Muscle of leg (tissue), 11 donors: ENCODE results near the gene SLC50A1. TPM values are rescaled to one million over a fixed set of nuclear protein-coding genes. Genes with fewer than 3 reads are reported as not detected.
A peak's percentile ranks its signal among the peaks of the same experiment; 100 is the strongest.

Experiments used
- DNase-seq: peaks from one replicate; pipeline ENCODE4 v3.0.0; 2013
- H3K27ac ChIP-seq: one replicate; pipeline ENCODE4 v1.5.1; 2013; ENCODE audit warnings: mild to moderate bottlenecking, low read length, control low read depth
- H3K27me3 ChIP-seq: one replicate; pipeline ENCODE4 v1.6.1; 2013; ENCODE audit warnings: low read length; ENCODE audit not compliant: control insufficient read depth, insufficient read depth
- H3K36me3 ChIP-seq: one replicate; pipeline ENCODE4 v1.6.1; 2013; ENCODE audit warnings: low read length; ENCODE audit not compliant: control insufficient read depth, insufficient read depth
- H3K4me1 ChIP-seq: one replicate; pipeline ENCODE4 v1.6.1; 2013; ENCODE audit warnings: low read length; ENCODE audit not compliant: control insufficient read depth, insufficient read depth
- H3K4me3 ChIP-seq: one replicate; pipeline ENCODE4 v1.5.1; 2013; ENCODE audit warnings: low read length, control low read depth
- H3K9me3 ChIP-seq: replicated peaks from 2 replicates; pipeline ENCODE4 v1.6.1; 2013; ENCODE audit warnings: low read depth, low read length; ENCODE audit not compliant: control insufficient read depth
- WGBS: methylation state at CpG from one replicate; pipeline ENCODE4 v1.1.5; 2013; ENCODE audit warnings: missing lambda C conversion rate; ENCODE audit not compliant: insufficient coverage; 5-methylcytosine and 5-hydroxymethylcytosine counted together
- polyA plus RNA-seq, 8 donors: library from polyadenylated mRNA; unstranded; fragments of 120-200 nt; gene quantifications; one replicate each; pipeline versions ENCODE4 v1.2.1 to v1.2.3, GENCODE V29; 2013; ENCODE audit warnings: inconsistent platforms in 1 of 8, low replicate concordance in 1 of 8; ENCODE audit not compliant: insufficient read length in 8 of 8, insufficient read depth in 1 of 8
- total RNA-seq: library from RNA; stranded (reverse); fragments of 120-200 nt; gene quantifications from one replicate; pipeline ENCODE4 v1.2.4, GENCODE V29; 2013

The SLC50A1 gene
- total and polyA plus RNA-seq, 9 donors = 18.6 to 26.2 (median 21.2) TPM

- DNase-seq = no peak
- Histone ChIP-seq H3K27ac (no peak overlapping the region), H3K27me3 (peaks cover 6% of the 10 kb centered on the region), H3K36me3 (no peaks in the 10 kb centered on the region), H3K9me3 (no peaks in the 10 kb centered on the region), H3K4me1 (peaks cover under 1% of the 10 kb centered on the region), H3K4me3 (no peak overlapping the region)
- WGBS = 74% methylated on average over 4 of the region's 7 CpGs
Observed at GRCh38 chr1:155099331-155099730, 36.3 kb upstream of the SLC50A1 start.

GRCh38 chr1:155103325-155103724 lies 32.3 kb upstream of the SLC50A1 start:
- no peak for DNase-seq
- no peak overlapping the region for H3K4me3 ChIP-seq
- WGBS = 93% methylated on average over 2 of the region's 9 CpGs
- H3K9me3 ChIP-seq = no peaks in the 10 kb centered on the region
- H3K27ac ChIP-seq = no peak overlapping the region
- H3K36me3 ChIP-seq = no peaks in the 10 kb centered on the region
- H3K4me1 ChIP-seq = no peaks in the 10 kb centered on the region
- H3K27me3 ChIP-seq = peaks cover 3% of the 10 kb centered on the region

- Histone ChIP-seq H3K27ac (no peak overlapping the region), H3K4me3 (no peak overlapping the region), H3K27me3 (peaks cover 5% of the 10 kb centered on the region), H3K9me3 (no peaks in the 10 kb centered on the region), H3K36me3 (no peaks in the 10 kb centered on the region), H3K4me1 (no peaks in the 10 kb centered on the region)
- DNase-seq = peak; percentile 25
- WGBS = 87% methylated on average over 5 of the region's 7 CpGs
Observed at GRCh38 chr1:155104605-155105534, 30.8 kb upstream of the SLC50A1 start.

GRCh38 chr1:155105604-155106011 lies 30.0 kb upstream of the SLC50A1 start:
- no peak overlapping the region for H3K27ac ChIP-seq
- DNase-seq = peak; percentile 63
- H3K4me3 ChIP-seq = no peak overlapping the region
- peaks cover 5% of the 10 kb centered on the region for H3K27me3 ChIP-seq
- H3K4me1 ChIP-seq = no peaks in the 10 kb centered on the region
- H3K9me3 ChIP-seq = no peaks in the 10 kb centered on the region
- H3K36me3 ChIP-seq = no peaks in the 10 kb centered on the region
- WGBS = 41% methylated on average over 7 of the region's 7 CpGs

GRCh38 chr1:155106862-155107261 lies 28.8 kb upstream of the SLC50A1 start:
- Histone ChIP-seq H3K36me3 (no peaks in the 10 kb centered on the region), H3K27me3 (peaks cover 6% of the 10 kb centered on the region), H3K4me1 (no peaks in the 10 kb centered on the region), H3K9me3 (no peaks in the 10 kb centered on the region), H3K4me3 (no peak overlapping the region), H3K27ac (no peak overlapping the region)
- 33% methylated on average over 2 of the region's 6 CpGs for WGBS
- DNase-seq = no peak

- Histone ChIP-seq H3K27ac (no peak overlapping the region), H3K36me3 (no peaks in the 10 kb centered on the region), H3K27me3 (peaks cover 6% of the 10 kb centered on the region), H3K4me3 (no peak overlapping the region), H3K9me3 (no peaks in the 10 kb centered on the region), H3K4me1 (no peaks in the 10 kb centered on the region)
- 71% methylated on average over 6 of the region's 12 CpGs for WGBS
- no peak for DNase-seq
Observed at GRCh38 chr1:155107309-155108264, 28.1 kb upstream of the SLC50A1 start.

- Histone ChIP-seq H3K36me3 (no peaks in the 10 kb centered on the region), H3K9me3 (no peaks in the 10 kb centered on the region), H3K4me1 (no peaks in the 10 kb centered on the region), H3K4me3 (no peak overlapping the region), H3K27me3 (peaks cover 6% of the 10 kb centered on the region), H3K27ac (no peak overlapping the region)
- DNase-seq = no peak
- WGBS = 74% methylated on average over 4 of the region's 5 CpGs
Observed at GRCh38 chr1:155108296-155108695, 27.4 kb upstream of the SLC50A1 start.

- WGBS = 62% methylated on average over 3 of the region's 8 CpGs
- H3K4me3 ChIP-seq = no peak overlapping the region
- no peak overlapping the region for H3K27ac ChIP-seq
- peaks cover 6% of the 10 kb centered on the region for H3K27me3 ChIP-seq
- no peaks in the 10 kb centered on the region for H3K9me3 ChIP-seq
- no peaks in the 10 kb centered on the region for H3K36me3 ChIP-seq
- H3K4me1 ChIP-seq = no peaks in the 10 kb centered on the region
- no peak for DNase-seq
Observed at GRCh38 chr1:155110381-155110780, 25.3 kb upstream of the SLC50A1 start.

- no peaks in the 10 kb centered on the region for H3K36me3 ChIP-seq
- no peaks in the 10 kb centered on the region for H3K4me1 ChIP-seq
- WGBS = 41% methylated on average over 7 of the region's 8 CpGs
- H3K27ac ChIP-seq = no peak overlapping the region
- no peaks in the 10 kb centered on the region for H3K9me3 ChIP-seq
- H3K4me3 ChIP-seq = no peak overlapping the region
- no peak for DNase-seq
- peaks cover 6% of the 10 kb centered on the region for H3K27me3 ChIP-seq
Observed at GRCh38 chr1:155110826-155111225, 24.8 kb upstream of the SLC50A1 start.

GRCh38 chr1:155113450-155113980 lies 22.1 kb upstream of the SLC50A1 start:
- 86% methylated on average over 1 of the region's 5 CpGs for WGBS
- Histone ChIP-seq H3K4me3 (no peak overlapping the region), H3K4me1 (no peaks in the 10 kb centered on the region), H3K9me3 (no peaks in the 10 kb centered on the region), H3K27ac (no peak overlapping the region), H3K36me3 (no peaks in the 10 kb centered on the region), H3K27me3 (peaks cover 14% of the 10 kb centered on the region)
- DNase-seq = no peak
